ENCODE results near the gene IFNL4.

DNA sequence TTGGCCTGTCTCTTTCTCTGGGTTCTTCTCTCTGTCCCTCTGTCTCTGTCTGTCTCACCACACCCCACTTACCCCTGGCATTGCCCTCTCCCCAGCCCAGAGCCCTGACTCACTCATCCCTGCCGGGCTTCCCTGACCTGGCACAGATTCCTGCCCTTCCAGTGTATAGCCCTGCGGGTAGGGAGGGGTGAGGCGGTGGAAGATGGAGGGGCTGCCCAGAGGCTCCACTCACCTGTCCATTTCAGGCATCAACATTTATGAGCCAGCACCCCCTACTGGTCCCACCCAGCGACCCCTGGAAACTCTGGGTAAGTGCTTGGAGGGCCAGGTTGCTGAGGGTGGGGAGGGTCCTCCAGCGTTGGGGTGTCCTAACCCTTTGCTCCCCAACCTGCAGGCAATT is 50.8 kb downstream of the IFNL4 start:
- TF ChIP-seq CTCF (IDR thresholded peaks at IDR 0.05; ENCODE audit: insufficient read depth, low read length) (no peak), POLR2AphosphoS5 (IDR thresholded peaks at IDR 0.05; ENCODE audit: low read depth) (no peak)

All from HL-60 (cell line).